ENCODE results near the gene TBX18. TPM values are rescaled to one million over a fixed set of nuclear protein-coding genes. Genes with fewer than 3 reads are reported as not detected.

The TBX18 gene
- total RNA-seq, 1 experiment from 2014 or later, result 14.4 TPM

GRCh38 chr6:84731901-84732300 lies 32.5 kb downstream of the TBX18 start (continued):
- TF ChIP-seq, protein P1, sequence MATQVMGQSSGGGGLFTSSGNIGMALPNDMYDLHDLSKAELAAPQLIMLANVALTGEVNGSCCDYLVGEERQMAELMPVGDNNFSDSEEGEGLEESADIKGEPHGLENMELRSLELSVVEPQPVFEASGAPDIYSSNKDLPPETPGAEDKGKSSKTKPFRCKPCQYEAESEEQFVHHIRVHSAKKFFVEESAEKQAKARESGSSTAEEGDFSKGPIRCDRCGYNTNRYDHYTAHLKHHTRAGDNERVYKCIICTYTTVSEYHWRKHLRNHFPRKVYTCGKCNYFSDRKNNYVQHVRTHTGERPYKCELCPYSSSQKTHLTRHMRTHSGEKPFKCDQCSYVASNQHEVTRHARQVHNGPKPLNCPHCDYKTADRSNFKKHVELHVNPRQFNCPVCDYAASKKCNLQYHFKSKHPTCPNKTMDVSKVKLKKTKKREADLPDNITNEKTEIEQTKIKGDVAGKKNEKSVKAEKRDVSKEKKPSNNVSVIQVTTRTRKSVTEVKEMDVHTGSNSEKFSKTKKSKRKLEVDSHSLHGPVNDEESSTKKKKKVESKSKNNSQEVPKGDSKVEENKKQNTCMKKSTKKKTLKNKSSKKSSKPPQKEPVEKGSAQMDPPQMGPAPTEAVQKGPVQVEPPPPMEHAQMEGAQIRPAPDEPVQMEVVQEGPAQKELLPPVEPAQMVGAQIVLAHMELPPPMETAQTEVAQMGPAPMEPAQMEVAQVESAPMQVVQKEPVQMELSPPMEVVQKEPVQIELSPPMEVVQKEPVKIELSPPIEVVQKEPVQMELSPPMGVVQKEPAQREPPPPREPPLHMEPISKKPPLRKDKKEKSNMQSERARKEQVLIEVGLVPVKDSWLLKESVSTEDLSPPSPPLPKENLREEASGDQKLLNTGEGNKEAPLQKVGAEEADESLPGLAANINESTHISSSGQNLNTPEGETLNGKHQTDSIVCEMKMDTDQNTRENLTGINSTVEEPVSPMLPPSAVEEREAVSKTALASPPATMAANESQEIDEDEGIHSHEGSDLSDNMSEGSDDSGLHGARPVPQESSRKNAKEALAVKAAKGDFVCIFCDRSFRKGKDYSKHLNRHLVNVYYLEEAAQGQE (IDR thresholded peaks at IDR 0.05; ENCODE audit: low read depth), result no peak
- TF ChIP-seq ELF1 (IDR thresholded peaks at IDR 0.05; ENCODE audit: borderline replicate concordance, low read depth) (no peak), MAX (IDR thresholded peaks at IDR 0.05) (no peak), CTCF (IDR thresholded peaks at IDR 0.05 in 2 of 3, conservative IDR thresholded peaks at IDR 0.05 in 1 of 3; ENCODE audit: borderline replicate concordance in 1 of 3, insufficient read depth in 1 of 3, low read depth in 2 of 3, low read length in 2 of 3) (no peak)
- TF ChIP-seq, protein P2, sequence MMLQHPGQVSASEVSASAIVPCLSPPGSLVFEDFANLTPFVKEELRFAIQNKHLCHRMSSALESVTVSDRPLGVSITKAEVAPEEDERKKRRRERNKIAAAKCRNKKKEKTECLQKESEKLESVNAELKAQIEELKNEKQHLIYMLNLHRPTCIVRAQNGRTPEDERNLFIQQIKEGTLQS (IDR thresholded peaks at IDR 0.05), result no peak

- H3K4me1 ChIP-seq (ENCODE audit: control insufficient read depth in 1 of 2, insufficient read depth in 2 of 2, low read length in 2 of 2), result no peaks in the 10 kb centered on the region
- H3K4me3 ChIP-seq (replicated peaks in 1 of 2; ENCODE audit: low read depth in 1 of 2, low read length in 2 of 2), result no peak overlapping the region
- H3K27me3 ChIP-seq (ENCODE audit: insufficient read depth, low read length), result no peaks in the 10 kb centered on the region
- BruUV-seq (replicated peaks), result no TSS peak
- no peaks in the 10 kb centered on the region for H4K20me1 ChIP-seq (ENCODE audit: insufficient read depth)
- RAD21 ChIA-PET (ENCODE audit: low non-redundant PET in 1 of 2, low total read pairs in 2 of 2, uncharacterized antibody in 2 of 2, unreplicated experiment in 2 of 2), result no interaction called here
- H3K79me2 ChIP-seq (ENCODE audit: insufficient read depth, low read length), result no peaks in the 10 kb centered on the region
- no peaks in the 10 kb centered on the region for H3K36me3 ChIP-seq (ENCODE audit: control insufficient read depth in 1 of 2, insufficient read depth in 2 of 2, low read length in 2 of 2)
- no peak overlapping the region for H3K9ac ChIP-seq (ENCODE audit: low read length)
- CTCF ChIA-PET, result no interaction called here
- TF ChIP-seq CBX3 (IDR thresholded peaks at IDR 0.05; ENCODE audit: low read depth) (no peak), YY1 (IDR thresholded peaks at IDR 0.05; ENCODE audit: extremely low read depth, insufficient replicate concordance, low read depth, low read length) (no peak), RAD21 (IDR thresholded peaks at IDR 0.05; ENCODE audit: low read depth) (no peak), CEBPB (IDR thresholded peaks at IDR 0.05; ENCODE audit: low read depth) (no peak), ZNF274 (IDR thresholded peaks at IDR 0.05; ENCODE audit: low read depth, low read length) (no peak), EZH2phosphoT487 (IDR thresholded peaks at IDR 0.05; ENCODE audit: borderline replicate concordance) (no peak), ELF1 (IDR thresholded peaks at IDR 0.05; ENCODE audit: borderline replicate concordance, low read depth) (no peak), EGR1 (IDR thresholded peaks at IDR 0.05; ENCODE audit: low read depth) (no peak), POLR2A (IDR thresholded peaks at IDR 0.05; ENCODE audit: borderline replicate concordance, extremely low read depth, insufficient read depth, insufficient read length) (no peak), TCF7L2 (IDR thresholded peaks at IDR 0.05; ENCODE audit: borderline replicate concordance, extremely low read depth, insufficient read depth, insufficient read length) (no peak), ZFX (IDR thresholded peaks at IDR 0.05) (no peak), SP1 (IDR thresholded peaks at IDR 0.05; ENCODE audit: low read depth) (no peak), EZH2 (IDR thresholded peaks at IDR 0.05) (no peak)
- TF ChIP-seq, protein P2 (IDR thresholded peaks at IDR 0.05), result no peak
- TF ChIP-seq, protein P3, sequence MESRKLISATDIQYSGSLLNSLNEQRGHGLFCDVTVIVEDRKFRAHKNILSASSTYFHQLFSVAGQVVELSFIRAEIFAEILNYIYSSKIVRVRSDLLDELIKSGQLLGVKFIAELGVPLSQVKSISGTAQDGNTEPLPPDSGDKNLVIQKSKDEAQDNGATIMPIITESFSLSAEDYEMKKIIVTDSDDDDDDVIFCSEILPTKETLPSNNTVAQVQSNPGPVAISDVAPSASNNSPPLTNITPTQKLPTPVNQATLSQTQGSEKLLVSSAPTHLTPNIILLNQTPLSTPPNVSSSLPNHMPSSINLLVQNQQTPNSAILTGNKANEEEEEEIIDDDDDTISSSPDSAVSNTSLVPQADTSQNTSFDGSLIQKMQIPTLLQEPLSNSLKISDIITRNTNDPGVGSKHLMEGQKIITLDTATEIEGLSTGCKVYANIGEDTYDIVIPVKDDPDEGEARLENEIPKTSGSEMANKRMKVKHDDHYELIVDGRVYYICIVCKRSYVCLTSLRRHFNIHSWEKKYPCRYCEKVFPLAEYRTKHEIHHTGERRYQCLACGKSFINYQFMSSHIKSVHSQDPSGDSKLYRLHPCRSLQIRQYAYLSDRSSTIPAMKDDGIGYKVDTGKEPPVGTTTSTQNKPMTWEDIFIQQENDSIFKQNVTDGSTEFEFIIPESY (IDR thresholded peaks at IDR 0.05; ENCODE audit: extremely low read depth, insufficient replicate concordance, low read length), result no peak
- H3K27ac ChIP-seq (ENCODE audit: low read depth, low read length), result no peak overlapping the region
- no peak overlapping the region for H3K4me2 ChIP-seq (ENCODE audit: low read length)
- intact Hi-C loops (cut with micrococcal nuclease), result no loop called here
- ATAC-seq (no peak), DNase-seq (ENCODE audit: low read depth, low spot score) (no peak)
- H3K9me3 ChIP-seq (ENCODE audit: control insufficient read depth in 1 of 2, insufficient read depth in 1 of 2, low read depth in 1 of 2, low read length in 2 of 2), result no peaks in the 10 kb centered on the region
- POLR2A ChIA-PET, result no interaction called here
- no peaks in the 10 kb centered on the region for H3K9me2 ChIP-seq (ENCODE audit: insufficient read depth)
- H2AFZ ChIP-seq (ENCODE audit: low read depth, low read length, poor library complexity, severe bottlenecking), result no peak overlapping the region
Observed at GRCh38 chr6:84731401-84731800, 33.0 kb downstream of the TBX18 start.

Data from HCT116 (cell line).